Measurements from ENCODE around the gene ACVRL1. TPM values are rescaled to one million over a fixed set of nuclear protein-coding genes. Genes with fewer than 3 reads are reported as not detected.

The ACVRL1 gene
- total RNA-seq, 1 experiment from 2014 or later, result 0.98 TPM

DNA sequence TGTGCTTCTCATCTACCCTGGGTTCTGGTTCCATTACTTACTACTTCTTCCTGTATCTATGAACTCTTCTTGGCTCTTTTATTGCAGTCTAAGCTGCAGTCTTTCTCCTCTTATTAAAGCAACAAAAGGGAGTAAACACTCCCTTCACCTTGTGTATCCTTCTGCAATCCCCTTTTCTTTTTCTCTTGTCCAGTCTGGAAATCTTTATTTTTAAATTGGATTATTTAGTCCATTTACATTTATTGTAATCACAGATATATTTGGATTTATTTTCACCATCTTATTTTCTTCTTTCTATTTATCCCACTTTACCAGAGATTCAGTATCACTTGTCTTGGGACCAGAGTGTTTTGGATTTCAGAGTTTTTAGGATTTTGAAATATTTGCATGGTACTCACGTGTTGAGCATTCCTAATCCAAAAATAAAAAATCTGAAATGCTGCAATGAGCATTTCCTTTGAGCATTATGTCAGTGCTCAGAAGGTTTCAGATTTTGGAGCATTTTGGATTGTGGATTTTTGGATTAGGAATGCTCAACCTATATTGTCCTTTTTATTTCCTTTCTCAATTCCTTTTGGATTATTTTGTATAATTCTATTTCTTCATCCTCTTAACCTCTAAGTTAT lies 37.4 kb downstream of the ACVRL1 start:
- ChIA-PET POLR2A (no interaction called here), CTCF (no interaction called here)
- DNase-seq (ENCODE audit: low spot score), result no peak
- Mint-ChIP-seq H3K4me1 (peaks cover 9% of the 10 kb centered on the region), H3K9me3 (peaks cover 24% of the 10 kb centered on the region), H3K27ac (no peak overlapping the region), H3K4me3 (no peak overlapping the region), H3K36me3 (peaks cover 11% of the 10 kb centered on the region), H3K27me3 (ENCODE audit: low read depth) (peaks cover 53% of the 10 kb centered on the region)
- ATAC-seq, result no peak
- TF ChIP-seq ESRRA (CRISPR knock-in tag; IDR thresholded peaks at IDR 0.05; ENCODE audit: borderline replicate concordance) (no peak), ZNF671 (CRISPR knock-in tag; IDR thresholded peaks at IDR 0.05) (no peak), GRHL2 (CRISPR knock-in tag; IDR thresholded peaks at IDR 0.05; ENCODE audit: insufficient replicate concordance, severe bottlenecking) (no peak), EMX1 (CRISPR knock-in tag; IDR thresholded peaks at IDR 0.05) (no peak), FOXJ3 (CRISPR knock-in tag; IDR thresholded peaks at IDR 0.05; ENCODE audit: borderline replicate concordance) (no peak), ELF4 (CRISPR knock-in tag; IDR thresholded peaks at IDR 0.05; ENCODE audit: low read depth) (no peak), NFYB (CRISPR knock-in tag; conservative IDR thresholded peaks at IDR 0.05; ENCODE audit: low read depth) (no peak), NFE2L1 (CRISPR knock-in tag; IDR thresholded peaks at IDR 0.05) (no peak), ETV6 (CRISPR knock-in tag; IDR thresholded peaks at IDR 0.05) (no peak), MXD4 (CRISPR knock-in tag; IDR thresholded peaks at IDR 0.05; ENCODE audit: borderline replicate concordance) (no peak), IRF2 (CRISPR knock-in tag; IDR thresholded peaks at IDR 0.05; ENCODE audit: borderline replicate concordance, low read depth) (no peak)
- TF ChIP-seq, protein P1, sequence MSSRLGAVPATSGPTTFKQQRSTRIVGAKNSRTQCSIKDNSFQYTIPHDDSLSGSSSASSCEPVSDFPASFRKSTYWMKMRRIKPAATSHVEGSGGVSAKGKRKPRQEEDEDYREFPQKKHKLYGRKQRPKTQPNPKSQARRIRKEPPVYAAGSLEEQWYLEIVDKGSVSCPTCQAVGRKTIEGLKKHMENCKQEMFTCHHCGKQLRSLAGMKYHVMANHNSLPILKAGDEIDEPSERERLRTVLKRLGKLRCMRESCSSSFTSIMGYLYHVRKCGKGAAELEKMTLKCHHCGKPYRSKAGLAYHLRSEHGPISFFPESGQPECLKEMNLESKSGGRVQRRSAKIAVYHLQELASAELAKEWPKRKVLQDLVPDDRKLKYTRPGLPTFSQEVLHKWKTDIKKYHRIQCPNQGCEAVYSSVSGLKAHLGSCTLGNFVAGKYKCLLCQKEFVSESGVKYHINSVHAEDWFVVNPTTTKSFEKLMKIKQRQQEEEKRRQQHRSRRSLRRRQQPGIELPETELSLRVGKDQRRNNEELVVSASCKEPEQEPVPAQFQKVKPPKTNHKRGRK (CRISPR knock-in tag; IDR thresholded peaks at IDR 0.05; ENCODE audit: borderline replicate concordance), result no peak
- TF ChIP-seq, protein P2, sequence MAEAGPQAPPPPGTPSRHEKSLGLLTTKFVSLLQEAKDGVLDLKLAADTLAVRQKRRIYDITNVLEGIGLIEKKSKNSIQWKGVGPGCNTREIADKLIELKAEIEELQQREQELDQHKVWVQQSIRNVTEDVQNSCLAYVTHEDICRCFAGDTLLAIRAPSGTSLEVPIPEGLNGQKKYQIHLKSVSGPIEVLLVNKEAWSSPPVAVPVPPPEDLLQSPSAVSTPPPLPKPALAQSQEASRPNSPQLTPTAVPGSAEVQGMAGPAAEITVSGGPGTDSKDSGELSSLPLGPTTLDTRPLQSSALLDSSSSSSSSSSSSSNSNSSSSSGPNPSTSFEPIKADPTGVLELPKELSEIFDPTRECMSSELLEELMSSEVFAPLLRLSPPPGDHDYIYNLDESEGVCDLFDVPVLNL (CRISPR knock-in tag; IDR thresholded peaks at IDR 0.05; ENCODE audit: borderline replicate concordance, low read depth), result no peak
- TF ChIP-seq, protein P3, sequence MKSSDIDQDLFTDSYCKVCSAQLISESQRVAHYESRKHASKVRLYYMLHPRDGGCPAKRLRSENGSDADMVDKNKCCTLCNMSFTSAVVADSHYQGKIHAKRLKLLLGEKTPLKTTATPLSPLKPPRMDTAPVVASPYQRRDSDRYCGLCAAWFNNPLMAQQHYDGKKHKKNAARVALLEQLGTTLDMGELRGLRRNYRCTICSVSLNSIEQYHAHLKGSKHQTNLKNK (CRISPR knock-in tag; IDR thresholded peaks at IDR 0.05), result no peak
- TF ChIP-seq, protein P4, sequence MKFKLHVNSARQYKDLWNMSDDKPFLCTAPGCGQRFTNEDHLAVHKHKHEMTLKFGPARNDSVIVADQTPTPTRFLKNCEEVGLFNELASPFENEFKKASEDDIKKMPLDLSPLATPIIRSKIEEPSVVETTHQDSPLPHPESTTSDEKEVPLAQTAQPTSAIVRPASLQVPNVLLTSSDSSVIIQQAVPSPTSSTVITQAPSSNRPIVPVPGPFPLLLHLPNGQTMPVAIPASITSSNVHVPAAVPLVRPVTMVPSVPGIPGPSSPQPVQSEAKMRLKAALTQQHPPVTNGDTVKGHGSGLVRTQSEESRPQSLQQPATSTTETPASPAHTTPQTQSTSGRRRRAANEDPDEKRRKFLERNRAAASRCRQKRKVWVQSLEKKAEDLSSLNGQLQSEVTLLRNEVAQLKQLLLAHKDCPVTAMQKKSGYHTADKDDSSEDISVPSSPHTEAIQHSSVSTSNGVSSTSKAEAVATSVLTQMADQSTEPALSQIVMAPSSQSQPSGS (CRISPR knock-in tag; IDR thresholded peaks at IDR 0.05; ENCODE audit: borderline replicate concordance, low read depth), result no peak
- TF ChIP-seq, protein P5, sequence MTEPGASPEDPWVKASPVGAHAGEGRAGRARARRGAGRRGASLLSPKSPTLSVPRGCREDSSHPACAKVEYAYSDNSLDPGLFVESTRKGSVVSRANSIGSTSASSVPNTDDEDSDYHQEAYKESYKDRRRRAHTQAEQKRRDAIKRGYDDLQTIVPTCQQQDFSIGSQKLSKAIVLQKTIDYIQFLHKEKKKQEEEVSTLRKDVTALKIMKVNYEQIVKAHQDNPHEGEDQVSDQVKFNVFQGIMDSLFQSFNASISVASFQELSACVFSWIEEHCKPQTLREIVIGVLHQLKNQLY (CRISPR knock-in tag; IDR thresholded peaks at IDR 0.05), result no peak

DNA sequence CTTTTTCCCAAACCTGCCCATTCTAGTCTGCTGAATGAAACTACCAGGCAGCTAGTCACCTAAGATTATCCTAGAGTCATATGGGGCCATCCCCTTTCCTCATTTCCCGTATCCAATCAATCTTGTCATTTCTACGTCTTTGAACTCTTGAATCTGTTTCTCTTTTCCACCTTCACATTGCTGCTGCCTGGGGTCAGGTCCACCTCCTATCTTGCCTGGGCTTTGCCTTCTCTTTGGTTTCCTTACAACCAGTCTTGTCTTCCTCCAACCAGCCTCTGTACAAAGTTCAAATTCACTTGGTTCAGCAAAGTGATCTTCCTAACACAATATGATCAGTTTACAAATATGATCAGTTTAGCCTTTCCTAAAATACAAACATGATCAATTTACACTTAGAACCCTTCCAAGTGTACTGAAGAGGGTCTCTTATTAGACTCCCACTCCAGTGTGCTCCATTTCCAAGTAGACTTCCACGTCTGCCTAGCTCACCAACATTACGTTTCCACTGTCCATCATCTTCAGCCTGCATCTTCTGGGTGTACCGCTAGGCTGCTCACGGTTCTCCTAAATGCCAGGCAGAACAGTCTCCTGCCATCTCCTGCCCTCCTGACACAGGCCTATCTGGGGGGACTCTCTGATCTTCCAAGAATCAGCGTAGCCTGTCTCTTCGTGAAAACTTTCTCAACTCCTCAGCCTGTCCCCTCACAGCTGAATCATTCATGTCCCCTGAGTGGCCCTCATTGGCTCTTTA lies 40.1 kb downstream of the ACVRL1 start:
- ChIA-PET POLR2A (no interaction called here), CTCF (interaction anchor here (0.6 to 2.0 kb wide), 3 partner anchors 25 to 335 kb away, joined by 3 to 11 read pairs (median 4); no protein-coding TSS in a partner anchor)
- ATAC-seq, result no peak
- peaks cover 73% of the 10 kb centered on the region for H3K27me3 Mint-ChIP-seq (ENCODE audit: low read depth)
- H3K4me3 Mint-ChIP-seq, result no peak overlapping the region
- no peak overlapping the region for H3K27ac Mint-ChIP-seq
- H3K4me1 Mint-ChIP-seq, result no peaks in the 10 kb centered on the region
- no peak for DNase-seq (ENCODE audit: low spot score)
- H3K36me3 Mint-ChIP-seq, result peaks cover 11% of the 10 kb centered on the region
- peaks cover 24% of the 10 kb centered on the region for H3K9me3 Mint-ChIP-seq
- TF ChIP-seq ESRRA (CRISPR knock-in tag; IDR thresholded peaks at IDR 0.05; ENCODE audit: borderline replicate concordance) (no peak), ZNF263 (CRISPR knock-in tag; IDR thresholded peaks at IDR 0.05; ENCODE audit: low read depth) (no peak), HMGA2 (CRISPR knock-in tag; IDR thresholded peaks at IDR 0.05) (no peak), CREB1 (CRISPR knock-in tag; IDR thresholded peaks at IDR 0.05) (no peak)
- TF ChIP-seq, protein P6, sequence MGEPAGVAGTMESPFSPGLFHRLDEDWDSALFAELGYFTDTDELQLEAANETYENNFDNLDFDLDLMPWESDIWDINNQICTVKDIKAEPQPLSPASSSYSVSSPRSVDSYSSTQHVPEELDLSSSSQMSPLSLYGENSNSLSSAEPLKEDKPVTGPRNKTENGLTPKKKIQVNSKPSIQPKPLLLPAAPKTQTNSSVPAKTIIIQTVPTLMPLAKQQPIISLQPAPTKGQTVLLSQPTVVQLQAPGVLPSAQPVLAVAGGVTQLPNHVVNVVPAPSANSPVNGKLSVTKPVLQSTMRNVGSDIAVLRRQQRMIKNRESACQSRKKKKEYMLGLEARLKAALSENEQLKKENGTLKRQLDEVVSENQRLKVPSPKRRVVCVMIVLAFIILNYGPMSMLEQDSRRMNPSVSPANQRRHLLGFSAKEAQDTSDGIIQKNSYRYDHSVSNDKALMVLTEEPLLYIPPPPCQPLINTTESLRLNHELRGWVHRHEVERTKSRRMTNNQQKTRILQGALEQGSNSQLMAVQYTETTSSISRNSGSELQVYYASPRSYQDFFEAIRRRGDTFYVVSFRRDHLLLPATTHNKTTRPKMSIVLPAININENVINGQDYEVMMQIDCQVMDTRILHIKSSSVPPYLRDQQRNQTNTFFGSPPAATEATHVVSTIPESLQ (CRISPR knock-in tag; IDR thresholded peaks at IDR 0.05), result no peak
- TF ChIP-seq, protein P4 (CRISPR knock-in tag; IDR thresholded peaks at IDR 0.05; ENCODE audit: borderline replicate concordance, low read depth), result no peak

Measured in WTC11 (cell line).